HUES6 (cell line): ENCODE results near the gene ZNHIT6.

Experiments
- H3K27ac ChIP-seq: 2 replicates; pipeline ENCODE4 v1.7.0; 2013; ENCODE audit warnings: low read depth, mild to moderate bottlenecking, low read length, inconsistent platforms
- H3K27me3 ChIP-seq: 2 replicates; pipeline ENCODE4 v1.6.1; 2013; ENCODE audit warnings: low read length; ENCODE audit not compliant: control insufficient read depth, insufficient read depth
- H3K36me3 ChIP-seq: 2 replicates; pipeline ENCODE4 v1.6.1; 2013; ENCODE audit warnings: low read length; ENCODE audit not compliant: control insufficient read depth, insufficient read depth
- H3K4me1 ChIP-seq: 2 replicates; pipeline ENCODE4 v1.6.1; 2013; ENCODE audit warnings: low read length; ENCODE audit not compliant: control insufficient read depth, insufficient read depth
- H3K4me3 ChIP-seq: 2 replicates; pipeline ENCODE4 v1.5.1; 2013; ENCODE audit warnings: low read depth, low read length
- H3K9ac ChIP-seq: one replicate; pipeline ENCODE4 v1.6.1; 2013; ENCODE audit warnings: mild to moderate bottlenecking, low read length
- H3K9me3 ChIP-seq: 2 replicates; pipeline ENCODE4 v1.6.1; 2013; ENCODE audit warnings: low read depth, low read length; ENCODE audit not compliant: control insufficient read depth, insufficient read depth

Gene ZNHIT6

GRCh38 chr1:85616736-85617135, 91.5 kb downstream of the ZNHIT6 start:
- H3K36me3 ChIP-seq, result no peaks in the 10 kb centered on the region
- peaks cover 19% of the 10 kb centered on the region for H3K4me1 ChIP-seq
- H3K27ac ChIP-seq, result no peak overlapping the region
- no peaks in the 10 kb centered on the region for H3K27me3 ChIP-seq
- H3K9ac ChIP-seq, result no peak overlapping the region
- H3K4me3 ChIP-seq, result no peak overlapping the region
- H3K9me3 ChIP-seq, result peaks cover 11% of the 10 kb centered on the region

- H3K9ac ChIP-seq, result no peak overlapping the region
- no peak overlapping the region for H3K4me3 ChIP-seq
- H3K27ac ChIP-seq, result no peak overlapping the region
- peaks cover 21% of the 10 kb centered on the region for H3K4me1 ChIP-seq
- H3K9me3 ChIP-seq, result peaks cover 7% of the 10 kb centered on the region
- H3K27me3 ChIP-seq, result no peaks in the 10 kb centered on the region
- no peaks in the 10 kb centered on the region for H3K36me3 ChIP-seq
Measured at GRCh38 chr1:85616364-85616705, 91.9 kb downstream of the ZNHIT6 start.

- no peak overlapping the region for H3K27ac ChIP-seq
- no peak overlapping the region for H3K9ac ChIP-seq
- H3K36me3 ChIP-seq, result no peaks in the 10 kb centered on the region
- H3K27me3 ChIP-seq, result no peaks in the 10 kb centered on the region
- H3K4me3 ChIP-seq, result no peak overlapping the region
- H3K9me3 ChIP-seq, result peaks cover 7% of the 10 kb centered on the region
- H3K4me1 ChIP-seq, result peaks cover 21% of the 10 kb centered on the region
Measured at GRCh38 chr1:85615586-85616363, 92.5 kb downstream of the ZNHIT6 start.

- Histone ChIP-seq H3K36me3 (no peaks in the 10 kb centered on the region), H3K9ac (peak overlapping the region; percentile 30), H3K4me3 (no peak overlapping the region), H3K27me3 (no peaks in the 10 kb centered on the region), H3K4me1 (peaks cover 28% of the 10 kb centered on the region), H3K27ac (peak overlapping the region; percentile 67; the same call in 1 of the 2 replicates), H3K9me3 (no peaks in the 10 kb centered on the region)
Measured at GRCh38 chr1:85612704-85613361, 95.4 kb downstream of the ZNHIT6 start.

GRCh38 chr1:85611856-85612255, 96.4 kb downstream of the ZNHIT6 start:
- Histone ChIP-seq H3K4me1 (peaks cover 36% of the 10 kb centered on the region), H3K9me3 (no peaks in the 10 kb centered on the region), H3K27me3 (no peaks in the 10 kb centered on the region), H3K9ac (no peak overlapping the region), H3K4me3 (no peak overlapping the region), H3K36me3 (no peaks in the 10 kb centered on the region), H3K27ac (no peak overlapping the region)

- H3K4me1 ChIP-seq, result peaks cover 39% of the 10 kb centered on the region
- H3K27me3 ChIP-seq, result no peaks in the 10 kb centered on the region
- no peaks in the 10 kb centered on the region for H3K36me3 ChIP-seq
- no peak overlapping the region for H3K9ac ChIP-seq
- H3K9me3 ChIP-seq, result no peaks in the 10 kb centered on the region
- no peak overlapping the region for H3K4me3 ChIP-seq
- no peak overlapping the region for H3K27ac ChIP-seq
Measured at GRCh38 chr1:85611425-85611824, 96.8 kb downstream of the ZNHIT6 start.

GRCh38 chr1:85609976-85610375, 98.3 kb downstream of the ZNHIT6 start:
- no peaks in the 10 kb centered on the region for H3K36me3 ChIP-seq
- no peaks in the 10 kb centered on the region for H3K9me3 ChIP-seq
- no peaks in the 10 kb centered on the region for H3K27me3 ChIP-seq
- peaks cover 45% of the 10 kb centered on the region for H3K4me1 ChIP-seq
- H3K9ac ChIP-seq, result no peak overlapping the region
- no peak overlapping the region for H3K4me3 ChIP-seq
- H3K27ac ChIP-seq, result no peak overlapping the region

GRCh38 chr1:85608851-85609250, 99.4 kb downstream of the ZNHIT6 start:
- Histone ChIP-seq H3K4me3 (no peak overlapping the region), H3K27ac (peak overlapping the region; percentile 23; the same call in 1 of the 2 replicates), H3K27me3 (no peaks in the 10 kb centered on the region), H3K4me1 (peaks cover 45% of the 10 kb centered on the region), H3K9me3 (no peaks in the 10 kb centered on the region), H3K36me3 (no peaks in the 10 kb centered on the region), H3K9ac (no peak overlapping the region)

- Histone ChIP-seq H3K9me3 (no peaks in the 10 kb centered on the region), H3K27ac (peak overlapping the region; percentile 48; the same call in 1 of the 2 replicates), H3K36me3 (no peaks in the 10 kb centered on the region), H3K27me3 (no peaks in the 10 kb centered on the region), H3K9ac (peak overlapping the region; percentile 30), H3K4me3 (no peak overlapping the region), H3K4me1 (peaks cover 41% of the 10 kb centered on the region)
Measured at GRCh38 chr1:85607921-85608265, 100.3 kb downstream of the ZNHIT6 start.

- H3K9ac ChIP-seq, result peak overlapping the region; percentile 56
- H3K9me3 ChIP-seq, result no peaks in the 10 kb centered on the region
- H3K27ac ChIP-seq, result peak overlapping the region; percentile 77; the same call in 1 of the 2 replicates
- H3K4me1 ChIP-seq, result peaks cover 36% of the 10 kb centered on the region
- no peaks in the 10 kb centered on the region for H3K27me3 ChIP-seq
- no peak overlapping the region for H3K4me3 ChIP-seq
- no peaks in the 10 kb centered on the region for H3K36me3 ChIP-seq
Measured at GRCh38 chr1:85607126-85607920, 100.9 kb downstream of the ZNHIT6 start.

- Histone ChIP-seq H3K27ac (peak overlapping the region; percentile 77; the same call in 1 of the 2 replicates), H3K4me1 (peaks cover 28% of the 10 kb centered on the region), H3K36me3 (no peaks in the 10 kb centered on the region), H3K9me3 (no peaks in the 10 kb centered on the region), H3K27me3 (no peaks in the 10 kb centered on the region), H3K4me3 (no peak overlapping the region), H3K9ac (peak overlapping the region; percentile 56)
Measured at GRCh38 chr1:85606414-85606800, 101.8 kb downstream of the ZNHIT6 start.
